Neuronal stem cell (in vitro differentiated cells): ENCODE data around the gene SAMD10.

ENCODE experiments used
- DNase-seq: peaks from one replicate; pipeline ENCODE4 v3.0.0-alpha.2; 2013; ENCODE audit warnings: low spot score
- H2AFZ ChIP-seq: one replicate; pipeline ENCODE4 v1.6.1; 2013; ENCODE audit warnings: mild to moderate bottlenecking, low read length, inconsistent platforms
- H2AK5ac ChIP-seq: 2 replicates; pipeline ENCODE4 v1.6.1; 2013; ENCODE audit warnings: low read depth, mild to moderate bottlenecking, inconsistent platforms, low read length, moderate library complexity, mixed read lengths
- H2BK120ac ChIP-seq: 2 replicates; pipeline ENCODE4 v1.6.1; 2013; ENCODE audit warnings: low read depth, mild to moderate bottlenecking, inconsistent platforms, low read length, moderate library complexity, mixed read lengths
- H2BK12ac ChIP-seq: one replicate; pipeline ENCODE4 v1.6.1; 2013; ENCODE audit warnings: low read length, inconsistent platforms
- H2BK15ac ChIP-seq: 2 replicates; pipeline ENCODE4 v1.6.1; 2013; ENCODE audit warnings: mild to moderate bottlenecking, low read length, inconsistent platforms, mixed read lengths
- H2BK5ac ChIP-seq: one replicate; pipeline ENCODE4 v1.6.1; 2013; ENCODE audit warnings: inconsistent platforms, mild to moderate bottlenecking, low read length, moderate library complexity
- H3K14ac ChIP-seq: one replicate; pipeline ENCODE4 v1.6.1; 2013; ENCODE audit warnings: low read length, inconsistent platforms
- H3K18ac ChIP-seq: 2 replicates; pipeline ENCODE4 v1.6.1; 2013; ENCODE audit warnings: low read length, inconsistent platforms
- H3K23ac ChIP-seq: 2 replicates; pipeline ENCODE4 v1.6.1; 2013; ENCODE audit warnings: low read depth, mild to moderate bottlenecking, mixed read lengths, low read length, inconsistent platforms; ENCODE audit not compliant: poor library complexity
- H3K27ac ChIP-seq: replicated peaks from 3 replicates; pipeline ENCODE4 v1.5.1; 2013; ENCODE audit warnings: low read length, inconsistent platforms
- H3K27me3 ChIP-seq, 3 experiments: 2 replicates each; pipeline ENCODE4 v1.6.1; 2013; ENCODE audit warnings: low read length in 3 of 3, mild to moderate bottlenecking in 2 of 3, inconsistent platforms in 1 of 3, low read depth in 1 of 3, mixed read lengths in 1 of 3, moderate library complexity in 1 of 3; ENCODE audit not compliant: control insufficient read depth in 3 of 3, insufficient read depth in 3 of 3
- H3K36me3 ChIP-seq, 2 donors: replicated peaks in 1 of 2; 2 replicates each; pipeline ENCODE4 v1.6.1; 2013; ENCODE audit warnings: low read length in 2 of 2; ENCODE audit not compliant: control insufficient read depth in 2 of 2, insufficient read depth in 2 of 2
- H3K4ac ChIP-seq: 2 replicates; pipeline ENCODE4 v1.6.1; 2013; ENCODE audit warnings: inconsistent platforms, mild to moderate bottlenecking, low read length, moderate library complexity
- H3K4me1 ChIP-seq, 2 donors: 1 replicate in 1 of 2; 2 replicates in 1 of 2; pipeline ENCODE4 v1.6.1; 2013; ENCODE audit warnings: low read length in 2 of 2, low read depth in 1 of 2; ENCODE audit not compliant: control insufficient read depth in 2 of 2, insufficient read depth in 1 of 2
- H3K4me2 ChIP-seq: one replicate; pipeline ENCODE4 v1.6.1; 2013; ENCODE audit warnings: mild to moderate bottlenecking, low read length, inconsistent platforms; ENCODE audit not compliant: insufficient read depth, poor library complexity, severe bottlenecking
- H3K4me3 ChIP-seq, 2 donors: 2 replicates each; pipeline ENCODE4 v1.5.1; 2013; ENCODE audit warnings: low read length in 2 of 2, mild to moderate bottlenecking in 2 of 2, inconsistent platforms in 1 of 2, moderate library complexity in 1 of 2
- H3K79me1 ChIP-seq: one replicate; pipeline ENCODE4 v1.6.1; 2013; ENCODE audit warnings: low read depth, mild to moderate bottlenecking, inconsistent platforms, low read length, moderate library complexity
- H3K9ac ChIP-seq: one replicate; pipeline ENCODE4 v1.6.1; 2013; ENCODE audit warnings: mild to moderate bottlenecking, low read depth, low read length, inconsistent platforms; ENCODE audit not compliant: poor library complexity
- H3K9me3 ChIP-seq, 2 donors: replicated peaks in 1 of 2; 2 replicates each; pipeline versions ENCODE3 to v1.6.1; 2013; ENCODE audit warnings: low read length in 2 of 2, mild to moderate bottlenecking in 2 of 2, inconsistent platforms in 1 of 2, low read depth in 1 of 2, mixed read lengths in 1 of 2, moderate library complexity in 1 of 2; ENCODE audit not compliant: control insufficient read depth in 2 of 2, insufficient read depth in 1 of 2
- H4K8ac ChIP-seq: one replicate; pipeline ENCODE4 v1.6.1; 2013; ENCODE audit warnings: low read depth, mild to moderate bottlenecking, inconsistent platforms, low read length, moderate library complexity
- H4K91ac ChIP-seq: one replicate; pipeline ENCODE4 v1.6.1; 2013; ENCODE audit warnings: low read length, low read depth, mild to moderate bottlenecking, inconsistent platforms; ENCODE audit not compliant: poor library complexity
- WGBS, 2 donors: extraction: QIAGEN DNeasy Blood & Tissue Kit; methylation state at CpG; one replicate each; pipeline ENCODE4 v1.1.7; 2013; ENCODE audit warnings: missing lambda C conversion rate in 2 of 2, mixed read lengths in 1 of 2; ENCODE audit not compliant: insufficient read length in 2 of 2, insufficient replicate concordance in 1 of 2; ENCODE audit errors: extremely low coverage in 2 of 2; 5-methylcytosine and 5-hydroxymethylcytosine counted together

Gene SAMD10

GRCh38 chr20:63955281-63955826 lies 24.1 kb downstream of the SAMD10 start:
- Histone ChIP-seq H3K4me1 (peaks cover 24 to 27% of the 10 kb centered on the region in 2 donors), H2BK15ac (peak overlapping the region; percentile 84), H3K18ac (peak overlapping the region; percentile 99), H3K23ac (peak overlapping the region; percentile 97), H4K91ac (no peak overlapping the region), H3K14ac (peak overlapping the region; percentile 97), H3K9me3 (no peaks in the 10 kb centered on the region), H2AK5ac (peak overlapping the region; percentile 99), H3K36me3 (peaks cover 13 to 37% of the 10 kb centered on the region in 2 donors), H3K27ac (no peak overlapping the region), H3K9ac (peak overlapping the region; percentile 100), H2BK5ac (peak overlapping the region; percentile 97), H4K8ac (no peak overlapping the region), H2BK120ac (no peak overlapping the region), H3K4me3 (peak overlapping the region; percentile 85 to 96), H3K4ac (peak overlapping the region; percentile 89), H2BK12ac (peak overlapping the region; percentile 58), H3K79me1 (peaks cover 31% of the 10 kb centered on the region), H3K4me2 (peak overlapping the region; percentile 83), H3K27me3 (no peaks in the 10 kb centered on the region), H2AFZ (peak overlapping the region; percentile 95)
- WGBS, 2 donors: no CpG with 5 or more reads among the region's 31 CpGs
- no peak for DNase-seq

GRCh38 chr20:63953764-63954429 lies 25.5 kb downstream of the SAMD10 start:
- Histone ChIP-seq H3K27me3 (no peaks in the 10 kb centered on the region), H2BK12ac (no peak overlapping the region), H3K18ac (no peak overlapping the region), H4K8ac (no peak overlapping the region), H3K9ac (peak overlapping the region; percentile 64), H2BK15ac (peak overlapping the region; percentile 30), H3K4me3 (peak overlapping the region; percentile 49 to 85), H2AFZ (no peak overlapping the region), H3K27ac (no peak overlapping the region), H3K9me3 (no peaks in the 10 kb centered on the region), H3K4me2 (no peak overlapping the region), H3K14ac (no peak overlapping the region), H3K4ac (no peak overlapping the region), H2BK120ac (no peak overlapping the region), H2AK5ac (no peak overlapping the region), H3K23ac (peak overlapping the region; percentile 1), H4K91ac (no peak overlapping the region), H2BK5ac (no peak overlapping the region), H3K36me3 (peaks cover 7 to 29% of the 10 kb centered on the region in 2 donors), H3K79me1 (peaks cover 31% of the 10 kb centered on the region), H3K4me1 (peaks cover 30 to 33% of the 10 kb centered on the region in 2 donors)
- DNase-seq: no peak
- WGBS, 2 donors: no CpG with 5 or more reads among the region's 13 CpGs

- DNase-seq: no peak
- peak overlapping the region; percentile 63 for H2AK5ac ChIP-seq
- H3K4me1 ChIP-seq: peaks cover 32 to 35% of the 10 kb centered on the region in 2 donors
- H3K4ac ChIP-seq: no peak overlapping the region
- H2AFZ ChIP-seq: no peak overlapping the region
- H3K27me3 ChIP-seq: no peaks in the 10 kb centered on the region
- H3K36me3 ChIP-seq: peaks cover 6 to 23% of the 10 kb centered on the region in 2 donors
- no peak overlapping the region for H3K4me3 ChIP-seq
- no peak overlapping the region for H3K18ac ChIP-seq
- no peak overlapping the region for H4K8ac ChIP-seq
- no peak overlapping the region for H2BK5ac ChIP-seq
- no peak overlapping the region for H2BK15ac ChIP-seq
- no peak overlapping the region for H3K23ac ChIP-seq
- peak overlapping the region; percentile 84 for H2BK12ac ChIP-seq
- H2BK120ac ChIP-seq: no peak overlapping the region
- WGBS, 2 donors: no CpG with 5 or more reads among the region's 14 CpGs
- H3K4me2 ChIP-seq: no peak overlapping the region
- peaks cover 32% of the 10 kb centered on the region for H3K79me1 ChIP-seq
- no peak overlapping the region for H3K27ac ChIP-seq
- H3K9ac ChIP-seq: peak overlapping the region; percentile 77
- no peak overlapping the region for H3K14ac ChIP-seq
- H4K91ac ChIP-seq: no peak overlapping the region
- no peaks in the 10 kb centered on the region for H3K9me3 ChIP-seq
Observed at GRCh38 chr20:63952769-63953168, 26.7 kb downstream of the SAMD10 start.

GRCh38 chr20:63952210-63952535 lies 27.3 kb downstream of the SAMD10 start:
- no CpG with 5 or more reads among the region's 15 CpGs for WGBS, 2 donors
- H4K8ac ChIP-seq: no peak overlapping the region

More at GRCh38 chr20:63952210-63952535, 27.3 kb downstream of the SAMD10 start:
- no peak overlapping the region for H2BK120ac ChIP-seq
- no peak overlapping the region for H2BK15ac ChIP-seq
- no peak overlapping the region for H3K27ac ChIP-seq
- H3K23ac ChIP-seq: no peak overlapping the region
- peaks cover 6 to 23% of the 10 kb centered on the region in 2 donors for H3K36me3 ChIP-seq
- H3K79me1 ChIP-seq: peaks cover 36% of the 10 kb centered on the region
- H2AFZ ChIP-seq: no peak overlapping the region
- H3K18ac ChIP-seq: peak overlapping the region; percentile 17
- H3K27me3 ChIP-seq: no peaks in the 10 kb centered on the region
- peak overlapping the region; percentile 84 for H2BK12ac ChIP-seq
- no peaks in the 10 kb centered on the region for H3K9me3 ChIP-seq
- no peak overlapping the region for H3K4me3 ChIP-seq
- H4K91ac ChIP-seq: peak overlapping the region; percentile 3
- peak overlapping the region; percentile 76 for H3K4ac ChIP-seq
- H3K14ac ChIP-seq: no peak overlapping the region
- no peak for DNase-seq
- peak overlapping the region; percentile 77 for H3K9ac ChIP-seq
- no peak overlapping the region for H3K4me2 ChIP-seq
- peaks cover 27 to 31% of the 10 kb centered on the region in 2 donors for H3K4me1 ChIP-seq
- no peak overlapping the region for H2AK5ac ChIP-seq
- H2BK5ac ChIP-seq: no peak overlapping the region
